Neural cell (in vitro differentiated cells): ENCODE measurements around the gene RTP1. TPM values are rescaled to one million over a fixed set of nuclear protein-coding genes. Genes with fewer than 3 reads are reported as not detected.

Source experiments
- H2AFZ ChIP-seq: fragments of 200-600, 300-800 bp; sonication (generic), shearing (Covaris generic); 2 replicates; pipeline ENCODE4 v1.6.0; 2014; ENCODE audit warnings: low read depth, mild to moderate bottlenecking, antibody characterized with exemption, low read length, moderate library complexity
- H3F3A ChIP-seq: fragments of 200-600 bp; shearing (Covaris generic); 2 replicates; pipeline ENCODE4 v1.6.1; 2016; ENCODE audit warnings: mild to moderate bottlenecking, moderate library complexity, mixed read lengths, antibody characterized with exemption, low read length; ENCODE audit not compliant: insufficient read depth, poor library complexity, severe bottlenecking
- H3K27ac ChIP-seq: fragments of 200-600, 300-800 bp; sonication (generic), shearing (Covaris generic); 2 replicates; pipeline ENCODE4 v1.5.1; 2014; ENCODE audit warnings: mild to moderate bottlenecking, low read length, moderate library complexity
- H3K27me3 ChIP-seq: fragments of 300-800, 200-600 bp; sonication (generic), shearing (Covaris generic); 2 replicates; pipeline ENCODE4 v1.6.0; 2014; ENCODE audit warnings: mild to moderate bottlenecking, low read depth, low read length, moderate library complexity; ENCODE audit not compliant: insufficient read depth
- H3K36me3 ChIP-seq: fragments of 300-800, 200-600 bp; sonication (generic), shearing (Covaris generic); 2 replicates; pipeline ENCODE4 v1.5.1; 2014; ENCODE audit warnings: mild to moderate bottlenecking, antibody characterized with exemption, low read length, moderate library complexity; ENCODE audit not compliant: insufficient read depth
- H3K4me2 ChIP-seq: fragments of 300-800, 200-600 bp; sonication (generic), shearing (Covaris generic); 2 replicates; pipeline ENCODE4 v1.6.0; 2014; ENCODE audit warnings: mild to moderate bottlenecking, low read length
- H3K4me3 ChIP-seq: fragments of 300-800, 200-600 bp; sonication (generic), shearing (Covaris generic); 2 replicates; pipeline ENCODE4 v1.5.1; 2014; ENCODE audit warnings: mild to moderate bottlenecking, low read length, moderate library complexity
- H3K79me2 ChIP-seq: fragments of 200-600 bp; shearing (Covaris generic); replicated peaks from 2 replicates; pipeline ENCODE4 v1.6.0; 2014; ENCODE audit warnings: mild to moderate bottlenecking, low read length, moderate library complexity; ENCODE audit not compliant: insufficient read depth
- H3K9ac ChIP-seq: fragments of 300-800, 200-600 bp; sonication (generic), shearing (Covaris generic); 2 replicates; pipeline ENCODE4 v1.6.1; 2016; ENCODE audit warnings: mild to moderate bottlenecking, low read length, mixed read lengths
- H3K9me2 ChIP-seq: fragments of 200-600 bp; shearing (Covaris generic); 2 replicates; pipeline ENCODE4 v1.6.1; 2016; ENCODE audit warnings: mild to moderate bottlenecking, low read length, mixed read lengths; ENCODE audit not compliant: insufficient read depth
- H3K9me3 ChIP-seq: fragments of 200-600, 300-800 bp; sonication (generic), shearing (Covaris generic); 2 replicates; pipeline ENCODE4 v1.6.1; 2016; ENCODE audit warnings: mild to moderate bottlenecking, mixed run types, low read length, moderate library complexity, mixed read lengths
- H4K20me1 ChIP-seq: fragments of 200-600 bp; shearing (Covaris generic); 2 replicates; pipeline ENCODE4 v1.6.1; 2016; ENCODE audit warnings: mild to moderate bottlenecking, mixed run types; ENCODE audit not compliant: insufficient read depth
- EP300 ChIP-seq: fragments of 450-650 bp; conservative IDR thresholded peaks from 2 replicates; pipeline ENCODE4 v1.6.1; 2014; ENCODE audit warnings: antibody characterized with exemption, mild to moderate bottlenecking, moderate library complexity; ENCODE audit not compliant: poor library complexity, severe bottlenecking
- EZH2 ChIP-seq: fragments of 200-600, 300-800 bp; shearing (Covaris generic), sonication (generic); IDR thresholded peaks from 2 replicates; pipeline ENCODE4 v1.6.1; 2014; ENCODE audit warnings: antibody characterized with exemption, low read length, borderline replicate concordance, mild to moderate bottlenecking; ENCODE audit not compliant: insufficient read depth, poor library complexity, severe bottlenecking
- MXI1 ChIP-seq: fragments of 450-650 bp; conservative IDR thresholded peaks from 2 replicates; pipeline ENCODE4 v1.6.1; 2014; ENCODE audit warnings: antibody characterized with exemption, mild to moderate bottlenecking; ENCODE audit not compliant: poor library complexity, severe bottlenecking
- POLR2AphosphoS5 ChIP-seq: IDR thresholded peaks from 2 replicates; pipeline ENCODE4 v1.6.1; 2012
- RAD21 ChIP-seq: fragments of 450-650 bp; conservative IDR thresholded peaks from 2 replicates; pipeline ENCODE4 v1.6.1; 2014; ENCODE audit warnings: antibody characterized with exemption, mild to moderate bottlenecking, moderate library complexity
- SMC3 ChIP-seq: fragments of 450-650 bp; conservative IDR thresholded peaks from 2 replicates; pipeline ENCODE4 v1.6.1; 2014; ENCODE audit warnings: antibody characterized with exemption, mild to moderate bottlenecking, moderate library complexity; ENCODE audit not compliant: poor library complexity
- TAF1 ChIP-seq: IDR thresholded peaks from 2 replicates; pipeline ENCODE4 v1.6.1; 2012; ENCODE audit warnings: low read depth
- polyA plus RNA-seq: library from polyadenylated mRNA; depleted of rRNA; stranded (reverse); fragments of >200 nt; gene quantifications from 2 replicates; pipeline ENCODE4 v1.2.3, GENCODE V29; 2014
- TF ChIP-seq, protein P1 (sequence below): IDR thresholded peaks from 2 replicates; pipeline ENCODE4 v1.6.1; 2012; ENCODE audit warnings: borderline replicate concordance
- TF ChIP-seq, protein P2 (sequence below): fragments of 450-650 bp; IDR thresholded peaks from 2 replicates; pipeline ENCODE4 v1.5.1; 2014; ENCODE audit warnings: antibody characterized with exemption, mild to moderate bottlenecking, moderate library complexity; ENCODE audit not compliant: poor library complexity, severe bottlenecking

The RTP1 gene
- polyA plus RNA-seq, 1 donor from 2014 or later = 2.0 TPM

DNA sequence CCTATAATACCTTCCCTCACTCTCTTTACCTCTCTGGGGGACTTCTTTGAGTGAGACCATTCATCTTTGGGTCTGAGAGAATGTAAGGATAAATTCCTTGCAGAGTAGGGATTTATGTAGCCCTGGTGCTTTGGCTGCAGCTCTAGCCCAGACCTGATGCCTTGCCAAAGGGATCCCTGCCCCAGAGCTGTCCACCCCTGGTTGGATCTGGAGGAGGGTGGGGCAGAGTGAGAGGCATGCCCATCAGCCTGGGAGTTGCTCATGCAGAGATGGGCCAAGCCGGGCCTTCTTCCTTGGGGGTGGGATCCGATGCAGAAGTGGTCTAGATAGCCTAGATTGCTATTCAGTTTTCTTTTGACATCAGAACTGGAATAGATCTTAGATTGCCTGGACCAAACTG lies 31.5 kb downstream of the RTP1 start:
- Histone ChIP-seq H3F3A (no peaks in the 10 kb centered on the region), H3K79me2 (no peaks in the 10 kb centered on the region), H3K27me3 (no peaks in the 10 kb centered on the region), H2AFZ (no peak overlapping the region), H3K4me3 (no peak overlapping the region), H3K9me3 (no peaks in the 10 kb centered on the region), H3K4me2 (no peak overlapping the region), H3K27ac (no peak overlapping the region), H3K9ac (no peak overlapping the region), H3K9me2 (no peaks in the 10 kb centered on the region), H4K20me1 (no peaks in the 10 kb centered on the region), H3K36me3 (no peaks in the 10 kb centered on the region)
- TF ChIP-seq TAF1 (no peak), SMC3 (no peak), MXI1 (no peak), RAD21 (no peak), POLR2AphosphoS5 (no peak), EP300 (no peak), EZH2 (no peak)
- TF ChIP-seq, protein P1, sequence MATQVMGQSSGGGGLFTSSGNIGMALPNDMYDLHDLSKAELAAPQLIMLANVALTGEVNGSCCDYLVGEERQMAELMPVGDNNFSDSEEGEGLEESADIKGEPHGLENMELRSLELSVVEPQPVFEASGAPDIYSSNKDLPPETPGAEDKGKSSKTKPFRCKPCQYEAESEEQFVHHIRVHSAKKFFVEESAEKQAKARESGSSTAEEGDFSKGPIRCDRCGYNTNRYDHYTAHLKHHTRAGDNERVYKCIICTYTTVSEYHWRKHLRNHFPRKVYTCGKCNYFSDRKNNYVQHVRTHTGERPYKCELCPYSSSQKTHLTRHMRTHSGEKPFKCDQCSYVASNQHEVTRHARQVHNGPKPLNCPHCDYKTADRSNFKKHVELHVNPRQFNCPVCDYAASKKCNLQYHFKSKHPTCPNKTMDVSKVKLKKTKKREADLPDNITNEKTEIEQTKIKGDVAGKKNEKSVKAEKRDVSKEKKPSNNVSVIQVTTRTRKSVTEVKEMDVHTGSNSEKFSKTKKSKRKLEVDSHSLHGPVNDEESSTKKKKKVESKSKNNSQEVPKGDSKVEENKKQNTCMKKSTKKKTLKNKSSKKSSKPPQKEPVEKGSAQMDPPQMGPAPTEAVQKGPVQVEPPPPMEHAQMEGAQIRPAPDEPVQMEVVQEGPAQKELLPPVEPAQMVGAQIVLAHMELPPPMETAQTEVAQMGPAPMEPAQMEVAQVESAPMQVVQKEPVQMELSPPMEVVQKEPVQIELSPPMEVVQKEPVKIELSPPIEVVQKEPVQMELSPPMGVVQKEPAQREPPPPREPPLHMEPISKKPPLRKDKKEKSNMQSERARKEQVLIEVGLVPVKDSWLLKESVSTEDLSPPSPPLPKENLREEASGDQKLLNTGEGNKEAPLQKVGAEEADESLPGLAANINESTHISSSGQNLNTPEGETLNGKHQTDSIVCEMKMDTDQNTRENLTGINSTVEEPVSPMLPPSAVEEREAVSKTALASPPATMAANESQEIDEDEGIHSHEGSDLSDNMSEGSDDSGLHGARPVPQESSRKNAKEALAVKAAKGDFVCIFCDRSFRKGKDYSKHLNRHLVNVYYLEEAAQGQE = no peak
- TF ChIP-seq, protein P2, sequence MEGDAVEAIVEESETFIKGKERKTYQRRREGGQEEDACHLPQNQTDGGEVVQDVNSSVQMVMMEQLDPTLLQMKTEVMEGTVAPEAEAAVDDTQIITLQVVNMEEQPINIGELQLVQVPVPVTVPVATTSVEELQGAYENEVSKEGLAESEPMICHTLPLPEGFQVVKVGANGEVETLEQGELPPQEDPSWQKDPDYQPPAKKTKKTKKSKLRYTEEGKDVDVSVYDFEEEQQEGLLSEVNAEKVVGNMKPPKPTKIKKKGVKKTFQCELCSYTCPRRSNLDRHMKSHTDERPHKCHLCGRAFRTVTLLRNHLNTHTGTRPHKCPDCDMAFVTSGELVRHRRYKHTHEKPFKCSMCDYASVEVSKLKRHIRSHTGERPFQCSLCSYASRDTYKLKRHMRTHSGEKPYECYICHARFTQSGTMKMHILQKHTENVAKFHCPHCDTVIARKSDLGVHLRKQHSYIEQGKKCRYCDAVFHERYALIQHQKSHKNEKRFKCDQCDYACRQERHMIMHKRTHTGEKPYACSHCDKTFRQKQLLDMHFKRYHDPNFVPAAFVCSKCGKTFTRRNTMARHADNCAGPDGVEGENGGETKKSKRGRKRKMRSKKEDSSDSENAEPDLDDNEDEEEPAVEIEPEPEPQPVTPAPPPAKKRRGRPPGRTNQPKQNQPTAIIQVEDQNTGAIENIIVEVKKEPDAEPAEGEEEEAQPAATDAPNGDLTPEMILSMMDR = no peak

DNA sequence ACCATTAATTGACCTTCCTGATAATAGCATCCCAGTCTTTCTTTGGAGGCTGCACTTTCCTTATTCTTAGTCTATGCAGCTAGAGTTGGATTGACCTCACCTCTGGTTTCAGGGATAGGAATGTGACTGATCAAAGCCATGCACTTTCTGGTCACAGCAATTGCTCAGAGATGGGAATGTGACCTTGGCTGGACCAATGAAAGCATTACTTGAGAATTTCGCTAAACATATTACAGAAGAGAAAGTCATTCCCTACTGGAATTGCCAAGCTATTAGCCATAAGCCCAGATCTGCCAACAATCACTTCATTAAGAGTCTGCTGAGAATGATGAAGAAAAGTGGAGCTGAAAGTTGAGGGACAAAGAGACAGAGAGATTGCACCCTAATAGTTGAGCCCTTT lies 32.7 kb downstream of the RTP1 start:
- no peak overlapping the region for H2AFZ ChIP-seq
- no peak overlapping the region for H3K27ac ChIP-seq
- no peaks in the 10 kb centered on the region for H3K36me3 ChIP-seq
- H3K4me2 ChIP-seq = no peak overlapping the region
- no peaks in the 10 kb centered on the region for H3K9me2 ChIP-seq
- H3K9me3 ChIP-seq = no peaks in the 10 kb centered on the region
- no peaks in the 10 kb centered on the region for H3K27me3 ChIP-seq
- H3K79me2 ChIP-seq = no peaks in the 10 kb centered on the region
- H4K20me1 ChIP-seq = no peaks in the 10 kb centered on the region
- H3K4me3 ChIP-seq = no peak overlapping the region
- H3F3A ChIP-seq = no peaks in the 10 kb centered on the region
- TF ChIP-seq, protein P2 = no peak
- no peak for TF ChIP-seq POLR2AphosphoS5
- no peak for TF ChIP-seq MXI1
- no peak for TF ChIP-seq EZH2
- TF ChIP-seq RAD21 = no peak
- no peak for TF ChIP-seq SMC3
- TF ChIP-seq, protein P1 = no peak
- no peak for TF ChIP-seq EP300
- no peak for TF ChIP-seq TAF1
- H3K9ac ChIP-seq = no peak overlapping the region
